IPS-11a (cell line): Measurements from ENCODE around the gene TMEM256.
"Not testable (repeated sequence)": the region's sequence is repeated elsewhere in the genome, so short reads cannot be mapped to it uniquely, and the experiment has no call there.

Source experiments
- H3K4me3 ChIP-seq: one replicate; pipeline ENCODE4 v1.5.1; 2013; ENCODE audit warnings: low read depth, low read length, control low read depth

Gene TMEM256

DNA sequence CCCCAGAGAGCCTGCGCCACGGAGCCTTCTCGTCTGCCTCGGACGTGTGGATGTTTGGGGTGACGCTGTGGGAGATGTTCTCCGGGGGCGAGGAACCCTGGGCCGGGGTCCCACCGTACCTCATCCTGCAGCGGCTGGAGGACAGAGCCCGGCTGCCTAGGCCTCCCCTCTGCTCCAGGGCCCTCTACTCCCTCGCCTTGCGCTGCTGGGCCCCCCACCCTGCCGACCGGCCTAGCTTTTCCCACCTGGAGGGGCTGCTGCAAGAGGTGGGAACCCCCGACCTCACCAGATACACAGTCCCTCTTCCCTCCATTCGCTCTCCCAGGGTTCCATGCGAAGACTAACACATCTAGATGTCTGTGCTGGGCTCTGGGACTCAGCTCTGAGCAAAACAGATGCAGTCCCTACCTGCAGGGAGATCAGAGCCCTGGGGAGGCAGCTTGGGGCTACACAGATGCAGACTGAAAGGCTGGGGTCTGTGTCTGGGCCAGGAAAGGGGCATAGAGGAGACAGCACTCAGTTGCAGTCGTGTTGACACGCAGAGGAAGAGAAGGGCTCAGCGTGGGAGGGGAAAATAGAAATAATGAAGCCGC is 19.3 kb downstream of the TMEM256 start:
- H3K4me3 ChIP-seq = peak overlapping the region; percentile 43

DNA sequence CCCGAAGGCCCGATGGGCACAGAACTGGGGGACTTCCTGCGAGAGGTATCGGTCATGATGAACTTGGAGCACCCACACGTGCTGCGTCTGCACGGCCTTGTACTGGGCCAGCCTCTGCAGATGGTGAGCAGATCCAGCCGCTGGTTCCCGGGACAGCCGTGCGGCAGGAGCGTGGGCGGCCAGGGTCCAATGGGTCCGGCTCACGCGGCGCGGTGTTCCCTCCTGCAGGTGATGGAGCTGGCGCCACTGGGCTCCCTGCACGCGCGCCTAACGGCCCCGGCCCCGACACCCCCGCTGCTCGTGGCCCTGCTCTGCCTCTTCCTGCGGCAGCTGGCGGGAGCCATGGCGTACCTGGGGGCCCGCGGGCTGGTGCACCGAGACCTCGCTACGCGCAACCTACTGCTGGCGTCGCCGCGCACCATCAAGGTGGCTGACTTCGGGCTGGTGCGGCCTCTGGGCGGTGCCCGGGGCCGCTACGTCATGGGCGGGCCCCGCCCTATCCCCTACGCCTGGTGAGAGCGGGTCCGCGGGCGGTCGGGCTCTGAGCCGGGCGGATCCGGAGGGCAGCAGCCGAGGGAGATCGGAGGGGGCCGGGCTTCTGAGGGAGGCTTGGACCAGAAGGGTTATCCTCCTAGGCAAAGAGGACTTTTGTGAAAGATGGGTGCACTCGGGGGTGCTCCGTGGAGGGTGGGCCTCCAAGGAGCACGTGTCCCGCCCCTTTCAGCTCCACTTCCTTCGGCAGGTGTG is 20.0 kb downstream of the TMEM256 start:
- peak overlapping the region; percentile 43 for H3K4me3 ChIP-seq

GRCh38 chr17:7383371-7383741 is 20.5 kb downstream of the TMEM256 start:
- H3K4me3 ChIP-seq = no peak overlapping the region

- H3K4me3 ChIP-seq = no peak overlapping the region
Measured at GRCh38 chr17:7382901-7383300, 21.0 kb downstream of the TMEM256 start.

- peak within 1 kb of the TSS; percentile 50 for H3K4me3 ChIP-seq
Measured at GRCh38 chr17:7380855-7381683, 22.8 kb downstream of the TMEM256 start, which contains the start of gene TNK1. TNK1 (plus strand) TSS chr17:7381089; CDS start chr17:7382927, 1,838 bp downstream.

DNA sequence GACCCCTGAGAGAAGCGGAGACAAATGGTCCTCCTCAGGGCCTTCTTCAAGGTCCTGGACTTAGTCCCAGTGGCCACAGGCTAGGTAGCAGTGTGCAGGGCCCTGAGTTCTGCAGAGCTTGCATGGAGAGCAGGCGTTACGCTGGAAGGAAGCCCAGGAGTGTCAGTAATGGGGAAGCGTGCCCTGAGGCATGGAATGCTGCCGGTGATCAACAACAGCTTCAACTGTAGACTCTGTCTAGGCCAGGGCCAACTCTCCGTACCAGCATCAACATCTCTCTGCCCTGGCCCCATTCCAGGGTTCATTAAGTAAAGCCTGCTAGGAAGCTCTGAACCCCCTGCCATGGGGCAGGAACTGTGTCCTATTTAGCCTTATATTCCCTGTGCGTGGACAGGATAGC is 23.6 kb downstream of the TMEM256 start:
- H3K4me3 ChIP-seq = no peak overlapping the region

DNA sequence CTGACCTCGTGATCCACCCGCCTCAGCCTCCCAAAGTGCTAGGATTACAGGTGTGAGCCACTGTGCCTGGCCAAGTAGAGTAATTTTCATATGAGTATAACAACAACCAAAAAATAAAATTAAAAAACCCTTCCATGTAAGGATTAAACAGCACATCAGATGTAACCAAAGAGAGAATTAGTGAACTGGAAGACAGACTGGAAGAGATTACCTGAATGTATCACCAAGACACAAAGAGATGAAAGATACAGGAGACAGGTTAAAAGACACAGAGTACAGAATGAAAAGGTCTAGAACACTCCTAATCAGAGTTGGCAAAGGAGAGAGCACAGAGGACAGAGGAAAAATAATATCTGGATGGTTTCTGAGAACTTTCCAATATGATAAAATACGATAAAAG is 24.8 kb downstream of the TMEM256 start:
- no peak overlapping the region for H3K4me3 ChIP-seq

- H3K4me3 ChIP-seq = no peak overlapping the region
Measured at GRCh38 chr17:7374353-7374752, 29.5 kb downstream of the TMEM256 start.

DNA sequence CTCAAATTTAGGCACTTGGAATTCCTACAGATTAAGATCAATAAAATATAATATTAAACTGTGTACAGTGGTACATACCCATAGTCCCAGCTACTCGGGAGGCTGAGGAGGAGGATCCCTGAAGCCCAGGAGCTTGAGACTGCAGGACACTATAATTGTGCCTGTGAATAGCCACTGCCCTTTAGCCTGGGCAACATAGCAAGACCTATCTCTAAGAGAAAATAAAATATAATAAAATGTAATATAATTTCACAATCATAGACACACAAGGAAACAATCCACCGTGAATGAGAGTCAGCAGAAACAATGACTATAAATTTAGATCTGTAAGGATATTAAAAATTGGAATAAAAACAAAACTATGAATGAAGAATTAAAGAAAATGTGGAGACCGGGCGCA is 33.0 kb downstream of the TMEM256 start:
- no peak overlapping the region for H3K4me3 ChIP-seq

GRCh38 chr17:7369825-7370224 is 34.1 kb downstream of the TMEM256 start:
- no peak overlapping the region for H3K4me3 ChIP-seq

GRCh38 chr17:7368599-7368994 is 35.3 kb downstream of the TMEM256 start:
- not testable (repeated sequence) for H3K4me3 ChIP-seq

DNA sequence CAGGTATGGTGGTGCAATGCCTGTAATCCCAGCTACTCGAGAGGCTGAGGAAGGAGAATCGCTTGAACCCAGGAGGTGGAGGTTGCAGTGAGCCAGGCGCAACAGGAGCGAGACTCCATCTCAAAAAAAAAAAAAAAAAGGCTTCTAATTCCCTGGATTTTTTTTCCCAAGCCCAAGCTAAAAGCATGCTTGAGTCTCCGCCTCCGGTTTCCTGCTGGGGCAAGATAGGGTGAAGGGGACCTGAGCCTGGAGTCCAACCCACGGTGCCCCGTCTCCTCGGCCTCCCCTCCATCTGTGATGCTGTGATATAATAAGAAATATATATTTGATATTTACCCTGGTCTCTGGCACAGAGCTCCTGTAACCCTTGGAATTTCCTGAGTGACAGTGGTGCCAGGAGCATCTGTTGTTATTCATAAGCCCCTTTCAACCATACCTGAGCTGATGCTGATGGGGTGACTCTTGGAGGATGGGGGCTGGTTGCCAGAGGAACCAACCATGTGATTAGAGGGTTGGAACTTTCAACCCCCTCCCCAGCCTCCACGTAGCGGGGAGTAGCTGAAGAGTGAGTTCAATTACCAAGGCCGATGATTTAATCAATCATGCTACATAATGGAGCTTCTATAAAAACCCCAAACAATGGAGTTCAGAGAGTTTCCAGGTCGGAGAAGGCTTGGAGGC is 35.8 kb downstream of the TMEM256 start:
- no peak overlapping the region for H3K4me3 ChIP-seq

DNA sequence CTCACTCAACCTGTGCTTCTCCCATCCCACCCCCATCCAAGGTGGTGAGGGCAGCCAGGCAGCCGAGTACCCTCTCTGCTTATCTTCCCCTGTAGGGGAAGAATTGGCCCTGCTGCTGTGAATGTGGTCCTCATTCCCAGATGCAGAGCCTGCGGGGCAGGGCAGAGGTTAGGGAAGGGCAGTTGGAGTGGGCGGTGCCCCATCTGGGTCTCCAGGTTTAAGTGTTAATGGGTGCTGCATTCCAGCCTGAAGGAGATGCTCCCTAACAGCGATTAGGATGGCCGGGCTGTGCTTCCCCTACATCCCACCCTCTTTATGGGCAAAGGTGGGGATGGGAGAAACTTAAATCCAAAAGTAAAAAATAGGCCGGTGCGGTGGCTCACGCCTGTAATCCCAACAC is 36.8 kb downstream of the TMEM256 start:
- H3K4me3 ChIP-seq = no peak overlapping the region

GRCh38 chr17:7365963-7366362 is 37.9 kb downstream of the TMEM256 start:
- not testable (repeated sequence) for H3K4me3 ChIP-seq

DNA sequence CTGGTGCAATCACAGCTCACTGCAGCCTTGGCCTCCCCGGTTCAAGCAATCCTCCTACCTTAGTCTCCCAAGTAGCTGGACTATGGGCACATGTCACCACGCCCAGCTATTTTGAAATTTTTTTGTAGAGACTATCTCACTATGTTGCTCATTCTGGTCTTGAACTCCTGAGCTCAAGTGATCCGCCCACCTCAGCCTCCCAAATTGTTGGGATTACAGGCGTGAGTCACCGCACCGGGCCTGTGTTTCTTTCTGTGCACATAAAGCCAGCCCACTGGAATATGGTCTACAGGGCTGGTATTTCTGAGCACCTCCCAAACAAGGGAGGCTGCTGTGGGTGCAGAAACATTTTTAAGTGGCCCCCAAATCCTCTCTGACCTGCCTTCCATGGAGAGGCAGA is 40.6 kb downstream of the TMEM256 start:
- H3K4me3 ChIP-seq = no peak overlapping the region

GRCh38 chr17:7361906-7362305 is 42.0 kb downstream of the TMEM256 start:
- no peak overlapping the region for H3K4me3 ChIP-seq

GRCh38 chr17:7357381-7357780 is 46.5 kb downstream of the TMEM256 start:
- no peak overlapping the region for H3K4me3 ChIP-seq

DNA sequence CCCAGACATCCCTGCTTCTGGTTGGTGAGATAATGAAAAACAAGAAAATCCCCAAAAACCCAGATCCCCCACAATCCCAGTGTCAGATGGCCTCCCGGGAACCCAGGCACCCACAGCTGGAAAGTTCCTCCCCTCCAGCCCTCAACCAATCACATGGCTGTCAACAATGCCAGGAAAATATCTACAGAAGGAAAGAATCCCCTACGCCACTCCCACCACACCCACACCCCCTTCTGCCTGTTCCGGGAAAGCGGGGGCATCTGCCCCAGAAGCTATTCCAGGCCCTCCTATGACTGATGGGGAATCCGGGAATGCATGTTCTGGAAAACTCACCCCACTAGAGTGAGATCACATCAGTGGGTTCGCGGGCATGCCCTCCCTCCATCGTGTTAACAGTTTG is 47.1 kb downstream of the TMEM256 start:
- no peak overlapping the region for H3K4me3 ChIP-seq

GRCh38 chr17:7356072-7356549 is 47.8 kb downstream of the TMEM256 start:
- H3K4me3 ChIP-seq = no peak overlapping the region

GRCh38 chr17:7355573-7355972 is 48.3 kb downstream of the TMEM256 start:
- no peak overlapping the region for H3K4me3 ChIP-seq

GRCh38 chr17:7355053-7355452 is 48.8 kb downstream of the TMEM256 start, which contains the start of gene TMEM95:
TMEM95 (plus strand) TSS chr17:7355156; CDS start chr17:7355205, 49 bp downstream.
- H3K4me3 ChIP-seq = no peak within 1 kb of the TSS
